Measurements from ENCODE around the gene SEC16B.

DNA sequence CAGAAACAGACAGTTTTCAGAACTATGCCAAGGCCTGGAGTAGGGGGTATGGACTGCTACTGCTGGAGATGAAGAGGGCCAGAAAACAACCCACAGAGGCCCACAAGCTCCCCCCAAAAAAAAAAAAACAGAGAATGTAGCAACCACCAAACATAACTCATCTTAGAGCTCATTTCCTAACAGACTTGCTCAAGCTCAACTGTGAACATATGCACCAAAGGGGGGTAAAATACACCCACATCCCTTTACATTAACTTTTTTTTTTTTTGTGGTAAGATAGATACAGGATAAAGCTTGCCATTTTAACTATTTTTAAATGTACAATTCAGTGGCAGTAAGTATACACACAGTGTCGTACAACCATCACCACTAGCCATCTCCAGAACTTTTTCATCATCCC, 36.0 kb downstream of the SEC16B start:
- TF ChIP-seq, protein P1, sequence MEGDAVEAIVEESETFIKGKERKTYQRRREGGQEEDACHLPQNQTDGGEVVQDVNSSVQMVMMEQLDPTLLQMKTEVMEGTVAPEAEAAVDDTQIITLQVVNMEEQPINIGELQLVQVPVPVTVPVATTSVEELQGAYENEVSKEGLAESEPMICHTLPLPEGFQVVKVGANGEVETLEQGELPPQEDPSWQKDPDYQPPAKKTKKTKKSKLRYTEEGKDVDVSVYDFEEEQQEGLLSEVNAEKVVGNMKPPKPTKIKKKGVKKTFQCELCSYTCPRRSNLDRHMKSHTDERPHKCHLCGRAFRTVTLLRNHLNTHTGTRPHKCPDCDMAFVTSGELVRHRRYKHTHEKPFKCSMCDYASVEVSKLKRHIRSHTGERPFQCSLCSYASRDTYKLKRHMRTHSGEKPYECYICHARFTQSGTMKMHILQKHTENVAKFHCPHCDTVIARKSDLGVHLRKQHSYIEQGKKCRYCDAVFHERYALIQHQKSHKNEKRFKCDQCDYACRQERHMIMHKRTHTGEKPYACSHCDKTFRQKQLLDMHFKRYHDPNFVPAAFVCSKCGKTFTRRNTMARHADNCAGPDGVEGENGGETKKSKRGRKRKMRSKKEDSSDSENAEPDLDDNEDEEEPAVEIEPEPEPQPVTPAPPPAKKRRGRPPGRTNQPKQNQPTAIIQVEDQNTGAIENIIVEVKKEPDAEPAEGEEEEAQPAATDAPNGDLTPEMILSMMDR (IDR thresholded peaks at IDR 0.05) = no peak
- TF ChIP-seq POLR2A (IDR thresholded peaks at IDR 0.05) = no peak

Measured in breast epithelium (tissue), 3 donors.